GM13976 (cell line): ENCODE measurements around the gene TUBE1.

Experiments
- DNase-seq: peaks from one replicate; pipeline ENCODE4 v3.0.0; 2012; ENCODE audit warnings: low spot score
- in situ Hi-C: fragments of 300-500 bp; cut with MboI; formaldehyde crosslinking; loops from one replicate; pipeline ENCODE4 v1.12.0; 2022; ENCODE audit warnings: low sequenced_read_pairs, mixed read lengths, inconsistent platforms; ENCODE audit not compliant: unreplicated experiment
- TF ChIP-seq, protein P1 (sequence below): IDR thresholded peaks from 2 replicates; pipeline ENCODE4 v1.5.1; 2012; ENCODE audit warnings: borderline replicate concordance, mild to moderate bottlenecking; ENCODE audit not compliant: insufficient read depth; ENCODE audit errors: extremely low read depth, missing control alignments, control extremely low read depth

TUBE1 gene

DNA sequence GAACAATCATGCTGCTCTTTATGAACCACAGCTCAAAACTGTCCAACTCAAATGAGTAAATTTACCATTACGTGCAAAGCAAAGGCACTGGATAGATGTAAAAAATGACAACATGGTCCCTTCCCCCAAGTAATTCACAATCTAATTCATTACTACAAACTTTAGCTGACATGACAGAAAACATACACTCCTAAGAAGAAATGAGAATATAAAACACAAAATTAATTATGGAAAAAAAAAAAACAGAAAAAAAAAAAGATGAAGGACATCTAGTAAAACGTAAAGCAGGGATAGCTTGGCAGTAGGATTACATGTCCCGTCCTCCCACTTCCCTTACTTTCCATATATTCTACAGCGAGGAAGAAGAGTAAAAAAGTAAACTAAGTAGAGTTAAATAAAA lies 5.7 kb downstream of the TUBE1 start:
- no peak for DNase-seq
- in situ Hi-C loops = no loop called here
- TF ChIP-seq, protein P1, sequence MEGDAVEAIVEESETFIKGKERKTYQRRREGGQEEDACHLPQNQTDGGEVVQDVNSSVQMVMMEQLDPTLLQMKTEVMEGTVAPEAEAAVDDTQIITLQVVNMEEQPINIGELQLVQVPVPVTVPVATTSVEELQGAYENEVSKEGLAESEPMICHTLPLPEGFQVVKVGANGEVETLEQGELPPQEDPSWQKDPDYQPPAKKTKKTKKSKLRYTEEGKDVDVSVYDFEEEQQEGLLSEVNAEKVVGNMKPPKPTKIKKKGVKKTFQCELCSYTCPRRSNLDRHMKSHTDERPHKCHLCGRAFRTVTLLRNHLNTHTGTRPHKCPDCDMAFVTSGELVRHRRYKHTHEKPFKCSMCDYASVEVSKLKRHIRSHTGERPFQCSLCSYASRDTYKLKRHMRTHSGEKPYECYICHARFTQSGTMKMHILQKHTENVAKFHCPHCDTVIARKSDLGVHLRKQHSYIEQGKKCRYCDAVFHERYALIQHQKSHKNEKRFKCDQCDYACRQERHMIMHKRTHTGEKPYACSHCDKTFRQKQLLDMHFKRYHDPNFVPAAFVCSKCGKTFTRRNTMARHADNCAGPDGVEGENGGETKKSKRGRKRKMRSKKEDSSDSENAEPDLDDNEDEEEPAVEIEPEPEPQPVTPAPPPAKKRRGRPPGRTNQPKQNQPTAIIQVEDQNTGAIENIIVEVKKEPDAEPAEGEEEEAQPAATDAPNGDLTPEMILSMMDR = no peak

DNA sequence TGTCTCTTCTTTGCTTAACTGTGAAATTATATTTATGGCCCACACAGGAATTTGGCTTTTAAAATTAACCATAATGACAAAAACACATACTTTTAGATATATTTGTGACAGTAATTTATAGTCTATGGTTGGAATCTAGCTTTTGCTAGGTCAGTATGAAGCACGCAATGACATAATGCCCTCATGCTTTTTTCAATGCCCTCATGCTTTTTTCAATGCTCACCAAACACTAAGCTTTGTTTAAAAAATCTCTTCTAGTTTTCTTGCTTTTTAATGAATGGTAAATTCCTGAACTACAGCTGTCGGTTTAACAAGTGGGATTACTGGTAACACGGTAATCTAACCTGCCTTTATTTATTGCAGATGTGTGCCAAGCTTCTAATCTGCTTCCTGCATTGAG lies 20.7 kb downstream of the TUBE1 start:
- TF ChIP-seq, protein P1 = no peak
- in situ Hi-C loops = no loop called here
- no peak for DNase-seq

DNA sequence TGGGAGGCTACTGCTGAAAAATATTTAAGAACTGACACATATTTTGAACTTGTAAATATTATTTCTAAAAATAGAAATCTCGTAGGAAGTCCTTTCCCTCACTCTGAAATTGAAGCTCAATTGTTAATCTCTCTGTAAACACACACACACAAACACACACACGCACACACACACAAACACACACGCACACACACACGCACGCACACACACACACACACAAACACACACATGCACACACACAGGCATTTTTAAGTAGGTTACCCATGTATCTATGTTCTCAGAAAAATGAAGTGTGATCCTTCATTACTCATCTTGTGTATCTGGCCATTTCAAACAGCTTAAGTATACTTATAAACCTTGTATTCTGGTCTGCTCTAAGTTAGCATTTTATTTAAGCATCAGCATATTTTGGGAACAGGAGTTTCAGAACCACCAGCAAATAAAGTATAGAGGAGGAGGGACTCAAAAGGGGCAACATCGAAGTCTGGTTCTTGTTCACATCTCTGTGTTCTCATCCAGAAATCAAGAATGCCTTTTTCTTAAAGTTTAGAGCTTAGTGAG lies 21.8 kb downstream of the TUBE1 start:
- no peak for DNase-seq
- in situ Hi-C loops = no loop called here
- TF ChIP-seq, protein P1 = no peak

DNA sequence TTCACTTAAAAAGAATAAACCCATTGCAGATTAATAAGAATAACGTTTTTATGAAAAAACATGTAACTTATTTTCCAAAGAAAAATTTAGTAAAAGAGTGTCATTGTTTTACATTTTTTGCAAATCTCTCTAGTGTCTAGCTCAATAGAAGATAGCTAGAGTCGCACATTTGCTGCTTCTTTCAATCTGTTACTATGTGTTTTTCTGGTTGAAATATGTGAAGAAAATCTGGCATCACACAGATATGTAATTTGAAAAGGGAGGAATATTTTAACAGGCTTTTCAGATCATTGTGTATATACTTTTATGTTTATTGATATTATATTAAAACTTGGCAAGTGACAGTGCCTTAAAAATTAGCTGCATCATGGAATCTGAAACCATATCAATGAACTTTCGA lies 24.3 kb downstream of the TUBE1 start:
- no peak for DNase-seq
- TF ChIP-seq, protein P1 = no peak
- in situ Hi-C loops = no loop called here

DNA sequence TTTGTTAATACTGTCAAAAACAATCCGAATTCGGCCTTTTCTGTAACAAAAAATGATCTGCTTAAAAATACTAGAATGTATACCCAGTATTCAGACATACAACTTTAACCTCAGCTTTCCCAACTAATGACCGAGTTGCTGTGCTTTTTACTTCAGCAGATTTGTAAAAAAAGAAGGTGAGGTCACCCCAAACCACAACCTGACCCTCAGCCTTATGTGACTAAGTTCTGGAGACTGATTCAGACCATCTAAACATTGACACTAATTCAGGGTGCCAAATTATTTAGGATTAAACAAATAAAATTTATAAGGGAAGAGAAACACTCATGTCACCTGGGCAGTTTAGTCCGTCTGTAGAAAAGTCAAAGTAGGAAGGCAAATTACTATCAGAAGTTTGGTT lies 25.7 kb downstream of the TUBE1 start:
- in situ Hi-C loops = no loop called here
- TF ChIP-seq, protein P1 = no peak
- no peak for DNase-seq

DNA sequence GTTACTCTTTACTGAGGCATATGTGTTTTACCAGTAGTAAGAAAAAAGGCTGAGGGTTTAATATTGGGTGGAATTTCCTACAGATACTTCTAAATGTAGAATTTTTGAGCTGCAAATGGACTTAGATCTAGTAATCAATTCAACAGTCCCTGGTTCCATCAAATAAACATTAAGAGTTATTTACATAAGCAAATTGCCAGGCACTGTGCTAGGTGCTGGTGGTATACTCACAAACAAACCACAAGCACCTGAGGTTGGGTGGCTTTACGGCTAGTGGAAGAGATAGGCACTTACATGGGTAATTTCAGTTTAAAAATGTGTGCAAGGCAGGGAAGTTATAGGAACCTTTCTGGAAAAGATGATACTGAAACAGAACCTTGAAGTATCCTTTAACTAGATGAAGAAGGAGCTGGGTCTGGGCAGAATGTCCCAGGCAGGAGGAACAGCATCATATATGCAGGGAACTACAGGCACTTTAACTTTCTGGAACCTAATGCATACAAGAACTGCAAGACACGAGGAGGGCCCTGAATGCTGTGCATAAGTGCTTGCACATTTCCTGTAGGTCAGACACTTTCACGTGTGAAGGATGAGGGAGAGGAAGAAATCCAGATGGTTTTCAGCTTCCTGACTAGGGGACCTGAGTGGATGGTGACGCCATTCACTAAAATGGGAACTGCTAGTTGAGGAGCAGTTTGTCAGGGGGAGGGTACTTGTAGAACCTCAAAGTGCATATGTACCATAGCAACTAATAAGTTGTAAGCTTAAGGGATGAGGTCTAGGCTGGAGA lies 28.8 kb downstream of the TUBE1 start:
- TF ChIP-seq, protein P1 = no peak
- in situ Hi-C loops = no loop called here
- DNase-seq = no peak
